ENCODE data around the gene TARBP2. TPM values are rescaled to one million over a fixed set of nuclear protein-coding genes. Genes with fewer than 3 reads are reported as not detected.

TARBP2 gene
- total RNA-seq, 8 experiments from 2014 or later, result 24.8 to 56.9 (median 44.5) TPM

Other genes starting within 250 kb of the TARBP2 start
- 10 to 100 TPM in 3 of 8 experiments, under 1 TPM in 5; 0.50 to 15.2 (median 0.66) TPM for gene ESPL1, start 233.0 kb upstream of the TARBP2 start, total RNA-seq
- 1,000 to 10,000 TPM in 4 of 8 experiments, 100 to 1,000 TPM in 4; 433 to 1,182 (median 923) TPM for gene PFDN5, start 205.7 kb upstream of the TARBP2 start, total RNA-seq
- 100 to 1,000 TPM in 1 of 8 experiments, 10 to 100 TPM in 7; 70.2 to 101 (median 87.1) TPM for gene MYG1, start 201.6 kb upstream of the TARBP2 start, total RNA-seq
- 100 to 1,000 TPM in 1 of 8 experiments, 10 to 100 TPM in 7; 46.8 to 111 (median 64.1) TPM for gene AAAS, start 179.7 kb upstream of the TARBP2 start, total RNA-seq
- gene SP7, start 164.9 kb upstream of the TARBP2 start, total RNA-seq, result 1 to 10 TPM in 1 of 8 experiments, under 1 TPM in 7; 0.14 to 1.4 (median 0.24) TPM
- 10 to 100 TPM; 17.2 to 56.3 (median 31.1) TPM for gene SP1, start 121.1 kb upstream of the TARBP2 start, total RNA-seq
- gene AMHR2, start 77.4 kb upstream of the TARBP2 start, total RNA-seq, result 1 to 10 TPM in 1 of 8 experiments, under 1 TPM in 4, not detected in 3; 0.13 to 2.4 (median 0.38) TPM
- 100 to 1,000 TPM in 3 of 8 experiments, 10 to 100 TPM in 5; 42.8 to 264 (median 79.4) TPM for gene PRR13, start 59.5 kb upstream of the TARBP2 start, total RNA-seq
- 100 to 1,000 TPM; 188 to 782 (median 284) TPM for gene PCBP2, start 49.2 kb upstream of the TARBP2 start, total RNA-seq
- 10 to 100 TPM; 17.2 to 90.3 (median 32.7) TPM for gene MAP3K12, start 1.8 kb upstream of the TARBP2 start, total RNA-seq
- 1 to 10 TPM in 1 of 8 experiments, under 1 TPM in 1, not detected in 6; 0.78 to 2.2 TPM for gene NPFF, start 6.2 kb downstream of the TARBP2 start, total RNA-seq
- gene ATF7, start 125.1 kb downstream of the TARBP2 start, total RNA-seq, result 10 to 100 TPM in 5 of 8 experiments, 1 to 10 TPM in 3; 7.9 to 37.7 (median 12.5) TPM
- gene ATP5MC2, start 174.8 kb downstream of the TARBP2 start, total RNA-seq, result 100 to 1,000 TPM; 318 to 563 (median 434) TPM
- gene CALCOCO1, start 226.2 kb downstream of the TARBP2 start, total RNA-seq, result 100 to 1,000 TPM in 1 of 8 experiments, 10 to 100 TPM in 7; 28.8 to 141 (median 64.2) TPM